SIG-M5 treated with dmso at 0.1 percent for 504 hours (cell line): ENCODE data around the gene EEF1B2.
A peak's percentile ranks its signal among the peaks of the same experiment; 100 is the strongest.
"Not testable (repeated sequence)": the region's sequence is repeated elsewhere in the genome, so short reads cannot be mapped to it uniquely, and the experiment has no call there.

Experiments used
- DNase-seq: peaks from one replicate; lab custom pipeline; 2025; ENCODE audit not compliant: unreplicated experiment; lab: John Stamatoyannopoulos, UW

Gene EEF1B2

DNA sequence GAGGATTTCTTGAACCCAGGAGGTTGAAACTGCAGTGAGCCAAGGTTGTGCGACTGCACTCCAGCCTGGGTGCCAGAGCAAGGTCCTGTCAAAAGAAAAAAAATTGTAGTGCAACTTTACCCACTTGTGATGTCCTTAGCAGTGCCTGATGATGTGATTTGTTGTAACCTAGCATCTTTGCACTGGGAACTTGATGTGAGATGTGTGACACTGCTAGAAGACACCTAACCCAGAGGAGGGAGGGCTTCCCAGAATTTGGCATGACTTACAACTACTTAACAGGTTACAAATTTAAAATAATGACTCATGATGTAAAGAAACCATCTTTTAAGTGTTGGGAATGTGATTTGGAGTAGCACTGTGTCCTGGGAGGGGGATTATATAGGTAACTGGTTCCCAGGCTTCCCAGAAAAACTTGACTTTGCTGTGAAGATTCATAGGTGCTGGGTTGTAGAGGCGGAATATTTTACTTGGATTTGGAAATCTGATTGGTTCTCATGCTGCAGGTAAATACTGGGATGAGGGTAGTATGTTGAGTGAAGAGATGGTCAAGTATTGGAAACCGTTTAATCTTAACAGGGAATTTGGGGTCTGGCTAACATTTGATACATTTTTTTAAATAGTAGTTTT lies 3.7 kb downstream of the EEF1B2 start:
- no peak for DNase-seq

DNA sequence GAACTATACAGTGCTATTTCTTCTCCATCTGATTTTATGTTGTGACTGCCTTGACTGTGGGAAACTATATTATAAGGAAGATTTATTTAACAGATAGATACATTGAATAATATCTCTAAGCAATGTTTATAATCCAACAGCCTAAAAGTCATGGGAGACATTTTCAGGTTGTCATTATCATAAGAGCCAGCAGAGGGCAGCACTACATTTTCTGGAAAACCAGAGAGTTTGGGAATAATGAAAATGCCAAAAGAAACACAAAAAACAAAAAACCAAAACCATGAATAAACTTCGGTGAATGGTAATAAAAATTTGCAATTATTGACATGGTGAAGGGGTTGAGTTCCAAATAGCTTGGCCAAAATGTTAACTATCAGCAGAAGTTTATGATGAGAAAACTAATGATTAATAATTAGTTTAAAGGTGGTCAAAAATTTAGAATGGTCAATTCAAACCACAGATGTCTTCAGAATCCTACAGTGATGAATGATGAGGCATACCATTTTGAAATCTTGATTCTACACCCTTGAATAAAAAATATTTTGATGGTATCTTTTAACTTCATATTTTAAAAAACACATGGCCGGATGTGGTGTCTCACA lies 4.7 kb downstream of the EEF1B2 start:
- DNase-seq: peak; percentile 31

DNA sequence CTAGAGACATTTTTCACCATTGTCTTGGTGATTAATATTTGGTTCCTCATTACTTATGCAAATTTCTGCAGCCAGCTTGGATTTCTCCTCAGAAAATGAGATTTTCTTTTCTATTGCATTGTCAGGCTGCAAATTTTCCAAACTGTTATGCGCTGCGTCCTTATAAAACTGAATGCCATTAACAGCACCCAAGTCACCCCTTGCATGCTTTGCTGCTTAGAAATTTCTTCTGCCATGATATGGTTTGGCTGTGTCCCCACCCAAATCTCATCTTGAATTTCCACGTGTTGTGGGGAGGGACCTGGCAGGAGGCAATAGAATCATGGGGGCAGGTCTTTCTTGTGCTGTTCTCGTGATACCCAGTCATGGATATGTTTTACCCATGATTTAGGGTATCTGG lies 8.5 kb downstream of the EEF1B2 start:
- not testable (repeated sequence) for DNase-seq

DNA sequence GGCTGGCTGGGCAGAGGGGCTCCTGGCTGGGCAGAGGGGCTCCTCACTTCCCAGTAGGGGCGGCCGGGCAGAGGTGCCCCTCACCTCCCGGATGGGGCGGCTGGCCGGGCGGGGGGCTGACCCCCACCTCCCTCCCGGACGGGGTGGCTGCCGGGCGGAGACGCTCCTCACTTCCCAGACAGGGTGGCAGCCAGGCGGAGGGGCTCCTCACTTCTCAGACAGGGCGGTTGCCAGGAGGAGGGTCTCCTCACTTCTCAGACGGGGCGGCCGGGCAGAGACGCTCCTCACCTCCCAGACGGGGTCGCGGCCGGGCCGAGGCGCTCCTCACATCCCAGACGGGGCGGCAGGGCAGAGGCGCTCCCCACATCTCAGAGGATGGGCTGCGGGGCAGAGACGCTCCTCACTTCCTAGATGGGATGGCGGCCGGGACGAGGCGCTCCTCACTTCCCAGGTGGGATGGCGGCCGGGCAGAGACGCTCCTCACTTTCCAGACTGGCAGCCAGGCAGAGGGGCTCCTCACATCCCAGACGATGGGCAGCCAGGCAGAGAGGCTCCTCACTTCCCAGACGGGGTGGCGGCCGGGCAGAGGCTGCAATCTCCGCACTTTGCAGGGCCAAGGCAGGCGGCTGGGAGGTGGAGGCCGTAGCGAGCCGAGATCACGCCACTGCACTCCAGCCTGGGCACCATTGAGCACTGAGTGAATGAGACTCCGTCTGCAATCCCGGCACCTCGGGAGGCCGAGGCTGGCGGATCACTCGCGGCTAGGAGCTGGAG lies 12.1 kb downstream of the EEF1B2 start:
- not testable (repeated sequence) for DNase-seq

- no peak for DNase-seq
These were observed 13.5 kb downstream of the EEF1B2 start for GRCh38 chr2:206173147-206173546.

GRCh38 chr2:206176121-206176520 lies 16.4 kb downstream of the EEF1B2 start:
- no peak for DNase-seq

DNA sequence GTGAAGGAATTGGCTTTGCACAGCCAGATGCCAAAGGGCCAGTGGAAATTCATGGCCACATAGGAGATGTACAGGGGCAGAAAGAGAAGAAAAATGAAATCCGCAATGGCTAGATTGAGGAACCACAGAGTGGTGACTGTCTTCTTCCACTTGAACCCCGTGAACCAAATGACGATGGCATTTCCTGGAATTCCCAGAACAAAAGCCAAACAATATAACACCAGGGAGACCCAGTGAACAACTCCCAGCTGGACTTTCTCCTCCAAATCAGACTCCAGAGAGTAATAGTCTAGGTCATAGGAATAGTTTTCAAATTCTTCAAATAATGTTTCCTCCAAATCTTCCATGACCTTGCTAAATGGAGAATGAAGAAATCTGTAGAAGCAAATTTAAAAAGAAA lies 17.2 kb downstream of the EEF1B2 start:
- DNase-seq: no peak

DNA sequence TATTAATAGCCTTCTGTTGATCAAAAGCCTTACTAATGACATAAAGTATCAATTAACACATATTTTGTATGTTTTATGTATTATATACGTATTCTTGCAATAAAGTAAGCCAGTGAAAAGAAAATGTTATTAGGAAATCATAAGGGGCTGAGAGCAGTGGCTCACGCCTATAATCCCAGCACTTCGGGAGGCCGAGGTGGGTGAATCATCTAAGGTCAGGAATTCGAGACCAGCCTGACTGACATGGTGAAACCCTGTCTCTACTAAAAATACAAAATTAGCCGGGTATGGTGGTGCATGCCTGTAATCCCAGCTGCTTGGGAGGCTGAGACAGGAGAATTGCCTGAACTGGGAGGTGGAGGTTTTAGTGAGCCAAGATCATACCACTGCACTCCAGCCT lies 21.8 kb downstream of the EEF1B2 start:
- not testable (repeated sequence) for DNase-seq

- no peak for DNase-seq
These were observed 30.0 kb downstream of the EEF1B2 start for GRCh38 chr2:206189691-206190090.

DNA sequence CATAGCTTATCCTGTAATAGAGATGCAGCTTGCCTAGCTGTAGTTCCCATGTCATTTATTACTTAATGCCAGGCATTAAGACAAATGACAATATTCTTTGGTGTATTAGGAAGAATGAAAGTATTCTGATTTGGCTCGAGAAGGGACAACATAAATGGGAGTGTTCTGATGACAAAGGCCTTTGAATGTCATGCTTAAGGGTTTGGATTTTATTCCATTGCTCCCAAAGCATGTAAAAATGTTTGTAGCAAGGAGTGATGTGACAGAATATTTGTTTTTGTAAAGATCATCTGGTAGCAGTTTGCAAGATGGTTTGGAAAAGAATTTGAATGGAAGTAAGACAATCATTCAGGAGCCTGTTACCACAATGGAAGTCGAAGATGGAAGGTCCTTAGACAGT lies 30.4 kb downstream of the EEF1B2 start:
- DNase-seq: no peak

DNA sequence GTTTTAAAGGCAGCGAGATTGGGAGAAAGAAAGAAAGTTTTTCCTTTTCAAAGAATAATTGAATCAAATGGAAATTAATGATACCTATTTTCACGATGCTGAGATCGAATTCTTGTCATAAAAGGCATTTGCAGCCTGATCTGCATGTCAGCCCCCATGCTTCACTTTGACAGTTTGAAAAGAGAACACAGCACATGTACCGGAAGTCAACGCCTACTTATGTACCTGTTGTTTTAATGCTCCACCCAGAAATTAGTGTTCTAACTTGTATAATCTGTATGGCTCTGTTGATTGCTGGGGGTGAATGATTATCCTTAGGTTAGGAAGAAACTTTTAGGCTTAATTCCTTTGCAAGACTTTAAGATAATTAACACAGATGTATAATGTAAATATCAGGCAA lies 31.0 kb downstream of the EEF1B2 start:
- no peak for DNase-seq

GRCh38 chr2:206192157-206192556 lies 32.5 kb downstream of the EEF1B2 start:
- DNase-seq: no peak

DNA sequence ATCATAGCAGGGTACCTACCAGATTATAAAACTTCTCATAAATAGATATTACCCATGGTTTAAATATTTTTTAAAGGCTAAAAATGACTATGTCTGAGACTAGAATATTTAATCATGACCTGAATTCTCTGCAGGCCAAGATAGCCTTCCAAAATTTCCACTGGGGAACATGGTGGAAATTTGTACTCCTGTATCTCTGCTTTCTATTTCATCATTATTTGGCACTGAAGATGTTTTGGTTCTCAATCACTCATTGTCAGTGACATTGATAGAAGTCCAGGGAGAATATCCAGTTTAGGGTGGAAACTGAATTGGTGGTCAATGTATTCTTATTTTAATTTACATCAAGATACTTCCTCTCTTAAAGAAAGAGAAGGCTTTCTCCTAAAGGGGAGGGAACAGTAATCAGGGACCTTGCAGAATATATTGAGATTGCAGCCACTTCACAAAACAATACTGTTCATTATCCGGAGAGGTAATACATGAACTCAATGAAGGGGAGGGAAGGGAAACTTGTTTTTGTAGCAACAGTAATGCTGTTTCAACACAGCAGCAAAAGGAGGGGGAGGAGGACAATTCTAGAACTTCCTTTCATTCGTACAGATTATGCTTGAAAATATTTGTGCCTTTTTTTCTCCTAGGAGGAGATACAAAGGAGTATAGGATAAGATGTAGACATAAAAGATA lies 34.1 kb downstream of the EEF1B2 start:
- DNase-seq: peak; percentile 51

DNA sequence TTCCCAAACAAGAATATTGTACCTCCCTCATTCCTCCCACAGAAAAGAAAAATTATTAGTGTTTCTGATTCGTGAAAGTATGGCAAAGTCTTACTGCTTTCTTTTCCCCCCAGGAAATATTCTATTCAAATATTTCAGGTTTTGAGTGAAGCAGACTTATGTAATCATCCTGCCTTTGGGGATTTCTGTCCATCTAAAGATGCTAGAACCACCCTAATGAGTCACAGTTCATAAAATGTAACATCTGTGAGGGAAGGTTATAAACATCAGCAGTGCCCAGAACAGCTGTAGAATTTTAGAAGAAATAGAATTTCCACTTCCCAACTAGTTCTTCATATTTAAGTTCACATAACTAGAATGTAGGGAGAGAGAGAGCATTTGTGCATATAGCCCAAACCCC lies 39.0 kb downstream of the EEF1B2 start:
- DNase-seq: no peak

- no peak for DNase-seq
These were observed 41.6 kb downstream of the EEF1B2 start for GRCh38 chr2:206201075-206201848.

DNA sequence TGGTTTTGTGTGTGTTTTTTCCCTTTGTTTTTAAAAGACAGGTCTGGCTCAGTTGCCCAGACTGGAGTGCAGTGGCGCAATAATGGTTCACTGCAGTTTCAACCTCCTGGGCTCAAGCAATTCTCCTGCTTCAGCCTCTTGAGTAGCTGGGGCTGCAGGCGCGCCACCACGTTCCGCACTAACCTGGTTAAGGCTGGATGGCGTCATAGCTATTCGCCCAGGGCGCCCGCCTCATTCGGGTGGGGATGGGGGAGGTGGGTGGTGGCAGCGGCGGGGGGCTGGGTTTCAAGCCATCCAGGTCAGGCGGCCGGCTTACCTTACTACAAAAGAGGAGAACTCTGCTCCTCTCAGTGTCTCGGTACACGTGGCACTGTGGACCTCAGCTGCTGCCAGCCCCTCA lies 42.8 kb downstream of the EEF1B2 start:
- no peak for DNase-seq

GRCh38 chr2:206203331-206203730 lies 43.6 kb downstream of the EEF1B2 start:
- no peak for DNase-seq

DNA sequence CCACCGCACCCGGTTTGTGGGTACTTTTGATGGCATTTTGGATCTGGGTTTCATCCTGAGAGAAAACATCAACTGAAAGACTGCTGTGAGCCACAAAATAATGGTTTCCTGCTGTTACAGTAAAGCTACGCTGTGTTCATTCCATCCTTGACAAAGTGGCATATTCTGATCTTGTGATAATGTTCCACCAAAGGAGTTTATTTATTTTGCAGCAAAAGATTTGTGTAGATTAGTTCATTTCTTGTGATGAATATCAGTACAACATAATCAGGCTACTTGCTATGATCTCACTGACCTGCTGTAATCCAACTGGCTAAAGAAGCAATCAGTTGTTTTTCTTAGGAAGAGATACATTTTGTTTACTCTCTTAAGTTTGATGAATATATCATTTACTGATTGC lies 45.0 kb downstream of the EEF1B2 start:
- no peak for DNase-seq

DNA sequence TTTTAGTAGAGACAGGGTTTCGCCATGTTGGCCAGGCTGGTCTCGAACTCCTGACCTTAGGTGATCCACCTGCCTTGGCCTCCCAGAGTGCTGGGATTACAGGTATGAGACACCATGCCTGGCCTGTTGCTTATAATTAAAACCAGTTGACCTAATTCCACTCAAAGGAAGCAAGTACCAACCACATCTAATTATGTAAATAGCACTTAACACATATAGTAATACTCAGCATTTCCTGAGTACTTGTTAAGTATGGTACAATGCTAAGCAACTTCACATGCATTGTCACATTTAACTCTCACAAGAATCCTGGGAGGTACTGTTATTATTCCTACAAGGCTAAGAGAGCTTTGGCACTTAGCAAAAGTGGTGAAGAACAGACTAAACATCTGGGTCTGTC lies 47.6 kb downstream of the EEF1B2 start:
- not testable (repeated sequence) for DNase-seq

DNA sequence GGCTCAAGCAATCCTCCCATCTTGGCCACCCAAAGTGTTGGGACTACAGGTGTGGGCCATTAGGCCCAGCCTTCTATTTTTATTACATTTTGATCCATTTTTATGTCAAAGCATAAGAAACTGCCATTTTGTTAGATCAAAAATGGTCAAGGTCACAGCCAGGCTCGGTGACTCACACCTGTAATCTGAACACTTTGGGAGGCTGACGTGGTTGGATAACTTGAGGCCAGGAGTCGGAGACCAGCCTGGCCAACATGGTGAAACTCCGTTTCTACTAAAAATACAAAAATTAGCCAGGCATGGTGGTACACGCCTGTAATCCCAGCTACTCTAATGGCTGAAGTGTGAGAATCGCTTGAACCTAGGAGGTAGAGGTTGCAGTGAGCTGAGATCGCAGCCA lies 49.2 kb downstream of the EEF1B2 start:
- DNase-seq: no peak

DNA sequence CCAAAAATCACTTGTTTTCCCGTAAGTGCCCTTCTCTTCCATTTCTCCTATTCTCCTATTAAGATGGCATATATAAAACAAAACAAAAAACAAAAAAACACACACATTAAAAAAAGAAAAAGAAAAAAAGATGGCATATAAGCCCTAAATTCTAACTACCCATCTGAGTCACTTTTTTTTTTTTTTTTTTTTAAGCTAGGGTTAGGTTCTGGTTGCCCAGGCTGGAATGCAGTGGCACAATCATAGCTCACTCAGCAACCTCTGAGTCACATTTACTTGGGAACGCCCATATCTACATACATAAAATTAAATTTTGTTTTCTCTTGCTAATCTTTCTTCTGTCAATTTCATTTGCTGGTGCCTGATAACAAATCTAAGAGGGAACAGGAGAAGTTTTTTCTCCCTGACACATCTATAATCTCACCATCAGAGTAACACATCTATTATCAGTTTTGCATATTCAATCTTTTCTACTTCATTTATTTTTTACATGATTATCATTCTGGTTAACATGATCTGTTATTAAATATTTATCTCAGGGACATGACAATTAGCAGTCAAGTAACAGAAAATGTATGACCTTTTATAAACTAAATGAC lies 52.1 kb downstream of the EEF1B2 start:
- no peak for DNase-seq
